OCI-LY7 (cell line): ENCODE results near the gene GALNT3. TPM values are rescaled to one million over a fixed set of nuclear protein-coding genes. Genes with fewer than 3 reads are reported as not detected.
A peak's percentile ranks its signal among the peaks of the same experiment; 100 is the strongest.

Experiments used
- BruUV-seq: library from RNA; stranded (reverse); fragments of 400-500 nt; replicated peaks from 2 replicates; lab custom pipeline; 2021; lab: Mats Ljungman, UMichigan
- CTCF ChIA-PET: fragments of 300-600 bp; sonication (Branson Sonifier 250); formaldehyde crosslinking; loops from one replicate; lab custom pipeline; 2022; ENCODE audit warnings: antibody characterized with exemption; ENCODE audit not compliant: unreplicated experiment; lab: Charles Lee
- POLR2A ChIA-PET: fragments of 300-600 bp; sonication (Branson Sonifier 250); formaldehyde crosslinking; loops from one replicate; lab custom pipeline; 2022; ENCODE audit warnings: antibody characterized with exemption; lab: Charles Lee
- DNase-seq: peaks from one replicate; pipeline ENCODE4 v3.0.0-alpha.2; 2015; ENCODE audit warnings: low spot score
- H2AFZ ChIP-seq: fragments of 200-600 bp; sonication (generic), shearing (Covaris generic); 2 replicates; pipeline ENCODE4 v1.6.1; 2014; ENCODE audit warnings: mild to moderate bottlenecking, antibody characterized with exemption, low read length, moderate library complexity
- H3K27ac ChIP-seq: fragments of 200-600 bp; sonication (generic); 2 replicates; pipeline ENCODE4 v1.5.1; 2014; ENCODE audit warnings: mixed run types, low read depth, mild to moderate bottlenecking, moderate library complexity, low read length, inconsistent platforms; ENCODE audit not compliant: poor library complexity, severe bottlenecking
- H3K36me3 ChIP-seq: fragments of 200-600 bp; sonication (generic); 2 replicates; pipeline ENCODE4 v1.6.1; 2014; ENCODE audit warnings: mild to moderate bottlenecking, antibody characterized with exemption, low read length, moderate library complexity, mixed read lengths; ENCODE audit not compliant: insufficient read depth
- H3K4me1 ChIP-seq: fragments of 200-600 bp; sonication (generic); 2 replicates; pipeline ENCODE4 v1.5.1; 2014; ENCODE audit warnings: mild to moderate bottlenecking, low read length; ENCODE audit not compliant: insufficient read depth, poor library complexity, severe bottlenecking
- H3K4me2 ChIP-seq: fragments of 200-600 bp; sonication (generic); 2 replicates; pipeline ENCODE4 v1.6.1; 2014; ENCODE audit warnings: mild to moderate bottlenecking, low read length
- H3K4me3 ChIP-seq: fragments of 200-600 bp; sonication (generic); 2 replicates; pipeline ENCODE4 v1.5.1; 2014; ENCODE audit warnings: mild to moderate bottlenecking, low read depth, low read length; ENCODE audit not compliant: poor library complexity, severe bottlenecking
- H3K79me2 ChIP-seq: fragments of 200-600 bp; sonication (generic); 2 replicates; pipeline ENCODE4 v1.6.1; 2016; ENCODE audit warnings: low read depth, mild to moderate bottlenecking, low read length, moderate library complexity, mixed read lengths; ENCODE audit not compliant: insufficient read depth
- H3K9me2 ChIP-seq: fragments of 200-600 bp; sonication (generic); 2 replicates; pipeline ENCODE4 v1.6.1; 2016; ENCODE audit warnings: mild to moderate bottlenecking, low read length, mixed read lengths; ENCODE audit not compliant: insufficient read depth
- H3K9me3 ChIP-seq: fragments of 200-600 bp; sonication (generic); 2 replicates; pipeline ENCODE4 v1.6.1; 2014; ENCODE audit warnings: mild to moderate bottlenecking, mixed run types, low read length, mixed read lengths
- H4K20me1 ChIP-seq: fragments of 200-600 bp; sonication (generic); 2 replicates; pipeline ENCODE4 v1.6.1; 2014; ENCODE audit warnings: mild to moderate bottlenecking, antibody characterized with exemption, low read length, moderate library complexity, mixed read lengths; ENCODE audit not compliant: insufficient read depth
- EZH2phosphoT487 ChIP-seq: fragments of 200-600 bp; sonication (generic); IDR thresholded peaks from 2 replicates; pipeline ENCODE4 v1.6.1; 2018; ENCODE audit warnings: low read depth, borderline replicate concordance, mild to moderate bottlenecking, mixed run types, antibody characterized with exemption, low read length, moderate library complexity, mixed read lengths
- intact Hi-C: fragments of 100-400 bp; cut with micrococcal nuclease; formaldehyde crosslinking; loops from one replicate; pipeline ENCODE4 v1.10.0; 2022; ENCODE audit not compliant: unreplicated experiment
- total RNA-seq, 2 experiments: library from RNA; depleted of rRNA in 1 of 2; stranded (reverse); fragments of >200 nt in 1 of 2; shearing (Covaris generic) in 1 of 2; gene quantifications; 2 replicates each; pipeline ENCODE4 v1.2.3, GENCODE V29; 2014 to 2022
- TF ChIP-seq, protein P1 (sequence below): fragments of 200-600 bp; sonication (generic); conservative IDR thresholded peaks from 2 replicates; pipeline ENCODE4 v1.5.1; 2014; ENCODE audit warnings: mild to moderate bottlenecking, antibody characterized with exemption, low read length, moderate library complexity, mixed read lengths

Gene GALNT3
- total RNA-seq, 2 experiments from 2014 or later, result 0.44 to 3.6 TPM

DNA sequence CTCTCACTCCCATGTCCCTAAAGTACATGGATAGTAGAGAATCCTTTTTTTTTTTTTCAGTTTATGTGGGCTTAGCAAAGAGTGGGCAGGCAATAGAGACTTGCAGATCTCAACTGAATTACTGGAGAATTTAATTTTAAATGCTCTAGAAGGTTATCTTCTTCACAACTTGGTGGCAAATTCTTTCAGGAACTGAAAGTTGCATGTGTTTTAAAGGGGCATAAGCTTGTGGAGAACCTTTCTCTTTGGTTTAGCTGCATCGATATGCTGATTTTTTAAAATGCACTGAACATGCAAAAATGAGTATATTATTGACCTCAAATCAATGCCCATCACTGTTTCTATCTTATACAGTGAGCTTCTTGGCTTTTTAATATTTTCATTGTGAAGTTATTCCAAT, 24.9 kb upstream of the GALNT3 start:
- peaks cover 47% of the 10 kb centered on the region for H3K4me1 ChIP-seq
- H3K4me2 ChIP-seq, result peak overlapping the region; percentile 61
- H4K20me1 ChIP-seq, result no peaks in the 10 kb centered on the region
- no peaks in the 10 kb centered on the region for H3K9me3 ChIP-seq
- H2AFZ ChIP-seq, result peak overlapping the region; percentile 91
- ChIA-PET CTCF (no interaction called here), POLR2A (interaction anchor here (0.6 to 0.7 kb wide), 3 partner anchors 255 to 1097 kb away, joined by 3 read pairs; no protein-coding TSS in a partner anchor)
- H3K4me3 ChIP-seq, result no peak overlapping the region
- intact Hi-C loops, result loop anchor here (5.0 kb wide), 2 partner anchors 133 to 617 kb away; partner anchors contain the start of genes SCN3A and TTC21B
- no peak for TF ChIP-seq EZH2phosphoT487
- TF ChIP-seq, protein P1, sequence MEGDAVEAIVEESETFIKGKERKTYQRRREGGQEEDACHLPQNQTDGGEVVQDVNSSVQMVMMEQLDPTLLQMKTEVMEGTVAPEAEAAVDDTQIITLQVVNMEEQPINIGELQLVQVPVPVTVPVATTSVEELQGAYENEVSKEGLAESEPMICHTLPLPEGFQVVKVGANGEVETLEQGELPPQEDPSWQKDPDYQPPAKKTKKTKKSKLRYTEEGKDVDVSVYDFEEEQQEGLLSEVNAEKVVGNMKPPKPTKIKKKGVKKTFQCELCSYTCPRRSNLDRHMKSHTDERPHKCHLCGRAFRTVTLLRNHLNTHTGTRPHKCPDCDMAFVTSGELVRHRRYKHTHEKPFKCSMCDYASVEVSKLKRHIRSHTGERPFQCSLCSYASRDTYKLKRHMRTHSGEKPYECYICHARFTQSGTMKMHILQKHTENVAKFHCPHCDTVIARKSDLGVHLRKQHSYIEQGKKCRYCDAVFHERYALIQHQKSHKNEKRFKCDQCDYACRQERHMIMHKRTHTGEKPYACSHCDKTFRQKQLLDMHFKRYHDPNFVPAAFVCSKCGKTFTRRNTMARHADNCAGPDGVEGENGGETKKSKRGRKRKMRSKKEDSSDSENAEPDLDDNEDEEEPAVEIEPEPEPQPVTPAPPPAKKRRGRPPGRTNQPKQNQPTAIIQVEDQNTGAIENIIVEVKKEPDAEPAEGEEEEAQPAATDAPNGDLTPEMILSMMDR, result no peak
- H3K79me2 ChIP-seq, result no peaks in the 10 kb centered on the region
- H3K9me2 ChIP-seq, result no peaks in the 10 kb centered on the region
- H3K36me3 ChIP-seq, result no peaks in the 10 kb centered on the region
- BruUV-seq, result no TSS peak
- peak; percentile 48 for DNase-seq
- H3K27ac ChIP-seq, result peak overlapping the region; percentile 54

DNA sequence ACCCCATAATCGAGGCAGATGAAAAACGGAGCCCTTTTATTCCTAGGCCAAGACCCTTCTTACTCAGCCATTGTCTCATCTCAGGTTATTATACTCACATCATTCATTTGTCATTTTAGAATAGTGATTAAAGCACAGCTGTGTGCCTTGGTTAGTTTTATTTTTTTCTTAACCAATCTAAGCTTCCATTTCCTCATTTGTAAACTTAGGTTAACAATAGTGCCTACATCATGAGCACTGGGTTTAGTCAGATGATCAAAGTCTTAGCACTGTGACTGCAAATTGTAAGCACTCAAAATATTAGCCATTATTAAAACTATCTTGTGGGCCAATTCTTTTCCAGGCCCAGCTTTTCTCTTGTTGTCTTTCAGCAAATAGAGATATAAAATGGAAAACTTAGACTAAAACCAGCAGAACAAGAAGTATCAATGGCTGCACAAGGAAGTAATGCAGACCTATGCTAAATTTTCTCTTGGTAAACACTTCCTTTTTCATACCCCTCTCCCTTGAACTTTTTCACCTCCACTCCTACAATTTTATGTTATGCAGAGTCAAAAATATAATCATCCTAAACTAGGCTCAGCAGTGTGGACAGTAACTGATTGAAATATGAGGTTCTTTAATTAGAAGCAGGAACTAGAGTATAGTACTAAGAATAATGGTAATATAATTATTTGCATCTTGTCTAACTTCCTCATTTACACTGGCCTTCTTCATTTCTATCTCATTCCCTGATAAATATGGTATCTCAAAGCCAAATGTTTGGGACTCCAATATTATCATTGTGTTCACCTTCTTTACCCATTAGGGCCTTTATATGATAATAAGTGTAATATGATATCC, 21.5 kb upstream of the GALNT3 start:
- Histone ChIP-seq H2AFZ (peak overlapping the region; percentile 96), H3K4me1 (peaks cover 47% of the 10 kb centered on the region)
- BruUV-seq, result no TSS peak

More for the DNA sequence above, 21.5 kb upstream of the GALNT3 start:
- Histone ChIP-seq H3K9me3 (no peaks in the 10 kb centered on the region), H4K20me1 (no peaks in the 10 kb centered on the region), H3K4me3 (peak overlapping the region; percentile 28), H3K27ac (peak overlapping the region; percentile 70), H3K36me3 (no peaks in the 10 kb centered on the region), H3K4me2 (peak overlapping the region; percentile 57), H3K9me2 (no peaks in the 10 kb centered on the region), H3K79me2 (no peaks in the 10 kb centered on the region)
- peak; percentile 29 for DNase-seq
- POLR2A ChIA-PET, result interaction anchor here (0.6 to 1.0 kb wide), 2 partner anchors 12 to 69 kb away, joined by 3 to 5 read pairs; no protein-coding TSS in a partner anchor
- no peak for TF ChIP-seq EZH2phosphoT487
- TF ChIP-seq, protein P1, result no peak
- intact Hi-C loops, result loop anchor here (5.0 kb wide), 2 partner anchors 137 to 613 kb away; partner anchors contain the start of genes SCN3A and TTC21B
- CTCF ChIA-PET, result no interaction called here
